ENCODE results near the gene FCGR3B.
"Not testable (repeated sequence)": the region's sequence is repeated elsewhere in the genome, so short reads cannot be mapped to it uniquely, and the experiment has no call there.

The FCGR3B gene

GRCh38 chr1:161661660-161662311 lies 30.8 kb upstream of the FCGR3B start:
- H3K27me3 ChIP-seq (ENCODE audit: control insufficient read depth in 1 of 2, insufficient read depth in 2 of 2, low read length in 2 of 2); H3K27ac ChIP-seq (ENCODE audit: low read depth, low read length); H3K36me3 ChIP-seq (ENCODE audit: insufficient read depth, low read length); H3K9ac ChIP-seq (ENCODE audit: low read length); H3K4me1 ChIP-seq (ENCODE audit: insufficient read depth, low read length); H3K9me3 ChIP-seq (ENCODE audit: low read length); H3K4me3 ChIP-seq (ENCODE audit: low read depth in 1 of 2, low read length in 2 of 2): not testable (repeated sequence)

GRCh38 chr1:161658524-161658923 lies 27.5 kb upstream of the FCGR3B start:
- not testable (repeated sequence) for H3K27ac ChIP-seq (ENCODE audit: low read depth, low read length)

GRCh38 chr1:161653971-161654370 lies 23.0 kb upstream of the FCGR3B start:
- not testable (repeated sequence) for H3K27me3 ChIP-seq (ENCODE audit: control insufficient read depth in 1 of 2, insufficient read depth in 2 of 2, low read length in 2 of 2)

More at GRCh38 chr1:161658524-161658923, 27.5 kb upstream of the FCGR3B start:
- H3K9me3 ChIP-seq (ENCODE audit: low read length); H3K4me3 ChIP-seq (ENCODE audit: low read depth in 1 of 2, low read length in 2 of 2); H3K27me3 ChIP-seq (ENCODE audit: control insufficient read depth in 1 of 2, insufficient read depth in 2 of 2, low read length in 2 of 2); H3K36me3 ChIP-seq (ENCODE audit: insufficient read depth, low read length); H3K4me1 ChIP-seq (ENCODE audit: insufficient read depth, low read length); H3K9ac ChIP-seq (ENCODE audit: low read length): not testable (repeated sequence)

GRCh38 chr1:161653541-161653940 lies 22.6 kb upstream of the FCGR3B start:
- H3K27ac ChIP-seq (ENCODE audit: low read depth, low read length); H3K4me1 ChIP-seq (ENCODE audit: insufficient read depth, low read length); H3K4me3 ChIP-seq (ENCODE audit: low read depth in 1 of 2, low read length in 2 of 2); H3K27me3 ChIP-seq (ENCODE audit: control insufficient read depth in 1 of 2, insufficient read depth in 2 of 2, low read length in 2 of 2); H3K36me3 ChIP-seq (ENCODE audit: insufficient read depth, low read length); H3K9me3 ChIP-seq (ENCODE audit: low read length); H3K9ac ChIP-seq (ENCODE audit: low read length): not testable (repeated sequence)

More at GRCh38 chr1:161653971-161654370, 23.0 kb upstream of the FCGR3B start:
- H3K9ac ChIP-seq (ENCODE audit: low read length); H3K4me3 ChIP-seq (ENCODE audit: low read depth in 1 of 2, low read length in 2 of 2); H3K27ac ChIP-seq (ENCODE audit: low read depth, low read length); H3K9me3 ChIP-seq (ENCODE audit: low read length); H3K36me3 ChIP-seq (ENCODE audit: insufficient read depth, low read length); H3K4me1 ChIP-seq (ENCODE audit: insufficient read depth, low read length): not testable (repeated sequence)

- H3K9ac ChIP-seq (ENCODE audit: low read length); H3K27ac ChIP-seq (ENCODE audit: low read depth, low read length); H3K36me3 ChIP-seq (ENCODE audit: insufficient read depth, low read length); H3K4me3 ChIP-seq (ENCODE audit: low read depth in 1 of 2, low read length in 2 of 2); H3K27me3 ChIP-seq (ENCODE audit: control insufficient read depth in 1 of 2, insufficient read depth in 2 of 2, low read length in 2 of 2); H3K4me1 ChIP-seq (ENCODE audit: insufficient read depth, low read length); H3K9me3 ChIP-seq (ENCODE audit: low read length): not testable (repeated sequence)
Measured at GRCh38 chr1:161647507-161648360, 16.8 kb upstream of the FCGR3B start.

- H3K9me3 ChIP-seq (ENCODE audit: low read length); H3K4me3 ChIP-seq (ENCODE audit: low read depth in 1 of 2, low read length in 2 of 2); H3K9ac ChIP-seq (ENCODE audit: low read length); H3K27me3 ChIP-seq (ENCODE audit: control insufficient read depth in 1 of 2, insufficient read depth in 2 of 2, low read length in 2 of 2); H3K36me3 ChIP-seq (ENCODE audit: insufficient read depth, low read length); H3K4me1 ChIP-seq (ENCODE audit: insufficient read depth, low read length); H3K27ac ChIP-seq (ENCODE audit: low read depth, low read length): not testable (repeated sequence)
Measured at GRCh38 chr1:161644855-161645254, 13.9 kb upstream of the FCGR3B start.

- not testable (repeated sequence) for H3K27ac ChIP-seq (ENCODE audit: low read depth, low read length)
Measured at GRCh38 chr1:161643481-161644208, 12.7 kb upstream of the FCGR3B start.

GRCh38 chr1:161642697-161643096 lies 11.7 kb upstream of the FCGR3B start:
- H3K4me3 ChIP-seq (ENCODE audit: low read depth in 1 of 2, low read length in 2 of 2); H3K9me3 ChIP-seq (ENCODE audit: low read length); H3K9ac ChIP-seq (ENCODE audit: low read length); H3K27ac ChIP-seq (ENCODE audit: low read depth, low read length); H3K4me1 ChIP-seq (ENCODE audit: insufficient read depth, low read length); H3K27me3 ChIP-seq (ENCODE audit: control insufficient read depth in 1 of 2, insufficient read depth in 2 of 2, low read length in 2 of 2); H3K36me3 ChIP-seq (ENCODE audit: insufficient read depth, low read length): not testable (repeated sequence)

More at GRCh38 chr1:161643481-161644208, 12.7 kb upstream of the FCGR3B start:
- H3K36me3 ChIP-seq (ENCODE audit: insufficient read depth, low read length); H3K9me3 ChIP-seq (ENCODE audit: low read length); H3K27me3 ChIP-seq (ENCODE audit: control insufficient read depth in 1 of 2, insufficient read depth in 2 of 2, low read length in 2 of 2); H3K9ac ChIP-seq (ENCODE audit: low read length); H3K4me1 ChIP-seq (ENCODE audit: insufficient read depth, low read length); H3K4me3 ChIP-seq (ENCODE audit: low read depth in 1 of 2, low read length in 2 of 2): not testable (repeated sequence)

GRCh38 chr1:161639203-161639602 lies 8.2 kb upstream of the FCGR3B start:
- H3K27ac ChIP-seq (ENCODE audit: low read depth, low read length); H3K27me3 ChIP-seq (ENCODE audit: control insufficient read depth in 1 of 2, insufficient read depth in 2 of 2, low read length in 2 of 2); H3K4me3 ChIP-seq (ENCODE audit: low read depth in 1 of 2, low read length in 2 of 2); H3K9ac ChIP-seq (ENCODE audit: low read length); H3K36me3 ChIP-seq (ENCODE audit: insufficient read depth, low read length); H3K4me1 ChIP-seq (ENCODE audit: insufficient read depth, low read length); H3K9me3 ChIP-seq (ENCODE audit: low read length): not testable (repeated sequence)

- H3K4me3 ChIP-seq (ENCODE audit: low read depth in 1 of 2, low read length in 2 of 2); H3K27ac ChIP-seq (ENCODE audit: low read depth, low read length); H3K36me3 ChIP-seq (ENCODE audit: insufficient read depth, low read length); H3K27me3 ChIP-seq (ENCODE audit: control insufficient read depth in 1 of 2, insufficient read depth in 2 of 2, low read length in 2 of 2); H3K9ac ChIP-seq (ENCODE audit: low read length); H3K4me1 ChIP-seq (ENCODE audit: insufficient read depth, low read length); H3K9me3 ChIP-seq (ENCODE audit: low read length): not testable (repeated sequence)
Measured at GRCh38 chr1:161638251-161638993, 7.4 kb upstream of the FCGR3B start.

- not testable (repeated sequence) for H3K27me3 ChIP-seq (ENCODE audit: control insufficient read depth in 1 of 2, insufficient read depth in 2 of 2, low read length in 2 of 2); H3K27ac ChIP-seq (ENCODE audit: low read depth, low read length); H3K9me3 ChIP-seq (ENCODE audit: low read length); H3K36me3 ChIP-seq (ENCODE audit: insufficient read depth, low read length); H3K4me3 ChIP-seq (ENCODE audit: low read depth in 1 of 2, low read length in 2 of 2); H3K9ac ChIP-seq (ENCODE audit: low read length); H3K4me1 ChIP-seq (ENCODE audit: insufficient read depth, low read length)
Measured at GRCh38 chr1:161636976-161637375, 6.0 kb upstream of the FCGR3B start.

Measured in muscle layer of colon (tissue), 2 donors.